GM19372 (cell line): ENCODE measurements around the gene KCNK7.
"Not testable (repeated sequence)": the region's sequence is repeated elsewhere in the genome, so short reads cannot be mapped to it uniquely, and the experiment has no call there.

ENCODE experiments used
- ATAC-seq: cut with Tn5 transposase; IDR thresholded peaks from one replicate; pipeline ENCODE4 v1.9.1; 2021; ENCODE audit warnings: mild to moderate bottlenecking, low read depth, moderate library complexity; ENCODE audit not compliant: unreplicated experiment

The KCNK7 gene, protein sequence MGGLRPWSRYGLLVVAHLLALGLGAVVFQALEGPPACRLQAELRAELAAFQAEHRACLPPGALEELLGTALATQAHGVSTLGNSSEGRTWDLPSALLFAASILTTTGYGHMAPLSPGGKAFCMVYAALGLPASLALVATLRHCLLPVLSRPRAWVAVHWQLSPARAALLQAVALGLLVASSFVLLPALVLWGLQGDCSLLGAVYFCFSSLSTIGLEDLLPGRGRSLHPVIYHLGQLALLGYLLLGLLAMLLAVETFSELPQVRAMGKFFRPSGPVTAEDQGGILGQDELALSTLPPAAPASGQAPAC

DNA sequence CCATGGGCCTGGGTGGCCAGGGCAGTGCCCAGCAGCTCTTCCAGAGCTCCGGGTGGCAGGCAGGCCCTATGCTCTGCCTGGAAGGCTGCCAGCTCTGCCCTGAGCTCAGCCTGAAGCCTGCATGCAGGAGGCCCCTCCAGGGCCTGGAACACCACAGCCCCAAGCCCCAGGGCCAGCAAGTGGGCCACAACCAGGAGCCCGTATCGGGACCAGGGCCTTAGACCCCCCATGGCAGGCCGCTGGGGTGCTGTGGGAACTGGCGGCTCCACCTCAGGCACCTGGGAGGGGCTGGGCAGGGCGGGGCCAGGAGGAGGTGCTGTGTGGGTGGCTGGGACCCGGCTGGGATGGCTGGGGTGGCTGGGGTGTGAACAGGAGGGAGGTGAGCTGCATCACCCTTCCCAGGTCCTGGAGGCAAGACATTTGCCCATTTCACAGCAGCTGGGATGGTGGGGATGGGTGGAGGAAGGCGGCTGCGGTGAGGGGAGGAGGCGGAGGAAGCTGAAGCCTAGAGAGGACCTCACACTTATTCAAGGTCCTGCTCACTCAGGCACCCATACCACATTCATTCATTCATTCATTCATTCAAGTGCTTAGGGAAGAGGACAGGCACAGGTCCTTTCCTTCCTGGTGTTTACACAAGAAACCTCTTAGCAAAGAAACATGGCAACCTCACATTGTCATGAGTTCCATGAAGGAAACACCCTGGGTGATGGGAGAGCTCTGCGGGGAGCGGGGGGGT lies at the start of gene KCNK7:
Gene KCNK7 (minus strand): TSS at position 258 of the 739 bp plus-strand sequence. CDS start 28 bp downstream, at position 230.
- no peak for ATAC-seq

- ATAC-seq = no peak
These were observed 49.2 kb upstream of the KCNK7 start for GRCh38 chr11:65644837-65645236.

- no peak for ATAC-seq
These were observed 48.4 kb upstream of the KCNK7 start for GRCh38 chr11:65643971-65644370.

GRCh38 chr11:65642014-65642671 lies 46.5 kb upstream of the KCNK7 start:
- no peak for ATAC-seq

DNA sequence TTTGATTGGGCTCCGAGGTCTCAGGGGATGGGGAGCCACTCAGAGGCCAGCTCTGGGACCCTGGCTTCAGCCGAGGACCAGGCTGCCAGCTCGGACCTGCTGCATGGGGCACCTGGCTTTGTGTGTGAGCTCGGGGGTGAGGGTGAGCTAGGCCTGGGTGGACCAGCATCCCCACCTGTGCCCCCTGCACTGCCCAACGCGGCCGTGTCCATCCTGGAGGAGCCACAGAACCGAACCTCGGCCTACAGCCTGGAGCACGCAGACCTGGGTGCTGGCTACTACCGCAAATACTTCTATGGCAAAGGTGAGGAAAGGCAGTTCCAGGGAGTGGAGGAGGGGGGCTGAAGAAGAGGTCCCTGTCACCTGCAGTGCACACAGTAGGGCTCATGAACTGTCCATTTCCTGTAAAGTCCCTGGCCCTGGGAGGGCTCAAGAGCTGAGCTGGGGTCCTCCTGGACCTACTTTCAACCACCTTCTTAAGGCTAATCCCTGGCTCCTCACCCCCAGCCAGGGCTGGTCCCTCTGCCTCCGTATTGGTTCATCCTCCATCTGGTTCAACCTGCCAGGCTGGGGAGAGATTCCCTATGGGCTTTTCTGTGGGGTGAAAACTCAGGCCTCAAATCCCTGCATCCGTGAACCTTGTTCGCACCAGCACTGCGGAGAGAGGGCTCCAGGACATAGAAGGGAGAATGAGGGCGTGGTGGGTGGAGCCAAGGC lies 45.9 kb upstream of the KCNK7 start:
- ATAC-seq = no peak

GRCh38 chr11:65640483-65641296 lies 45.1 kb upstream of the KCNK7 start:
- ATAC-seq = no peak

DNA sequence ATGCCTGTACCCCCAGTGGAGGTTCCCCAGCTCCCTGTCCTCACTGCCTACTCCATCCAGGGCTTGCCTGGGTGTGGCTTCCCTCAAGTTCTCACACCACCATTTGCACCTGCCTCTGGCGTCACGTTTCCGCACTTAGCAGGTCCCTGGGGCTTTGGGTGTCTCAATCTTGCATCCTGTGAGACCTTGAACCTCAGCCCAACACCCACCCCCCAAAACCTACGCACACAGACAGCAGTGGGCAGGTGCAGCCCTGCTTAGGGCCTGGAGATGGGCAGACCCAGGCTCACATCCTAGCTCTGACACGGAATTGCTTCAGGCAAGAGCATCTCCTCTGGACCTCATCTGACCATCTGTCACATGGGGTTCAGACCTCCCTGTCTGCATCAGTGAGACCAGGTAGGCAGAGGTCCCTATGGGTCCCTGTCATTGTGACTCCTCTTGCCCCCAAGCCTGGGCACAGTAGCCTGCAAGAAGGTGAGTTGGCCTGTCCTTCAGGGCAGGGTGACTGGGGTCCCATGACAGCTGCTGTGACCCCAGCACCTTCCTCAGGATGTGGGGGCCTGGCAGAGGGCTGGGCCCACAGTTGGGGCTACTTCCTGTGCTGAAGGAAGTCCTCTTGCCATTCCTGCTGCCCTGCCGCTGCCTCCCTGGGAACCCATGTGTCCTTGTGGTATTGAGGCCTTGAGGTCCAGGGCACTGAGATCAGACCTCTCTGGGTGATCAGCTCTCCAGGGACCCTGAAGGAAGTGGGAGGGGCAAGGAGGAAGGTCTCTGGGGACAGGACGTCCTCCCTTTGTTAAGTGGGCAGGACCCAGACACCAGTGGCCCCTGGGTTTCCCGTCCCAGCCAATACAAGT lies 44.3 kb upstream of the KCNK7 start:
- no peak for ATAC-seq

- ATAC-seq = not testable (repeated sequence)
These were observed 43.6 kb upstream of the KCNK7 start for GRCh38 chr11:65639228-65639597.

GRCh38 chr11:65637794-65638419 lies 42.3 kb upstream of the KCNK7 start, which contains the start of gene SIPA1:
Gene SIPA1, plus strand, starts transcription at chr11:65638101. Its CDS starts 2,821 bp downstream, at chr11:65640922.
- peak; percentile 33 for ATAC-seq

GRCh38 chr11:65637032-65637557 lies 41.5 kb upstream of the KCNK7 start:
- ATAC-seq = no peak

GRCh38 chr11:65636108-65637031 lies 40.8 kb upstream of the KCNK7 start:
- ATAC-seq = no peak

GRCh38 chr11:65634905-65635731 lies 39.5 kb upstream of the KCNK7 start:
- ATAC-seq = no peak

GRCh38 chr11:65634440-65634839 lies 38.8 kb upstream of the KCNK7 start:
- ATAC-seq = no peak

DNA sequence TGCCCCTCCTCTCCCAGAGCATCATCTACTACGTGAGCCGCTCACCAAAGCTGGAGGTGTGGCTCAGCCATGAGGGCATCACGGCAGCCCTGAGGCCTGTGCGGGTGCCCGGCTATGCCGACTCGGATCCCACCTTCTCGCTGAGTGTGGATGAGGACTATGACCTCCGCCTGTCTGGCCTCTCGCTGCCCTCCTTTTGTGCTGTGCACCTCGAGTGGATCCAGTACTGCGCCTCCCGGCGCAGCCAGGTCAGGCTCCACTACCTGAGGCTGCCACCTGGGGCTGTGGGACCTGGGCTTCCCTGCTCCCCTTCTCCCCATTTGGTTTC lies 38.5 kb upstream of the KCNK7 start:
- ATAC-seq = no peak

- no peak for ATAC-seq
These were observed 37.9 kb upstream of the KCNK7 start for GRCh38 chr11:65633390-65634108.

GRCh38 chr11:65630215-65630614 lies 34.6 kb upstream of the KCNK7 start:
- no peak for ATAC-seq
